Kidney (tissue), 14 donors: ENCODE data around the gene ARRDC3. TPM values are rescaled to one million over a fixed set of nuclear protein-coding genes. Genes with fewer than 3 reads are reported as not detected.

ENCODE experiments used
- DNase-seq, 5 donors: peaks; one replicate each; pipeline ENCODE4 v3.0.0-alpha.2; 2013 to 2020
- FAIRE-seq: peaks from 2 replicates; lab custom pipeline; 2012; peaks lifted over from hg19 to GRCh38; lab: Jason Lieb, UNC
- H3K27ac ChIP-seq, 2 donors: one replicate each; pipeline ENCODE4 v1.7.0; 2013; ENCODE audit warnings: low read depth in 2 of 2, low read length in 2 of 2, inconsistent platforms in 1 of 2
- H3K27me3 ChIP-seq: one replicate; pipeline ENCODE4 v1.7.1; 2013; ENCODE audit warnings: low read length, inconsistent platforms; ENCODE audit not compliant: control insufficient read depth, insufficient read depth
- H3K36me3 ChIP-seq, 3 donors: one replicate each; pipeline versions ENCODE4 v1.7.0 to v1.7.1; 2013; ENCODE audit warnings: low read length in 3 of 3, control low read depth in 1 of 3, inconsistent platforms in 1 of 3; ENCODE audit not compliant: insufficient read depth in 3 of 3, control insufficient read depth in 2 of 3
- H3K4me1 ChIP-seq, 3 donors: one replicate each; pipeline versions ENCODE4 v1.7.0 to v1.7.1; 2013; ENCODE audit warnings: low read length in 3 of 3, inconsistent platforms in 1 of 3, low read depth in 1 of 3; ENCODE audit not compliant: control insufficient read depth in 2 of 3, insufficient read depth in 2 of 3
- H3K4me3 ChIP-seq, 3 donors: one replicate each; pipeline versions ENCODE4 v1.7.0 to v1.8.1; 2013; ENCODE audit warnings: low read length in 3 of 3, control low read depth in 1 of 3, inconsistent platforms in 1 of 3
- H3K9ac ChIP-seq, 3 donors: one replicate each; pipeline versions ENCODE4 v1.7.0 to v1.7.1; 2013; ENCODE audit warnings: low read length in 3 of 3, control low read depth in 1 of 3, inconsistent platforms in 1 of 3
- H3K9me3 ChIP-seq, 3 donors: one replicate each; pipeline versions ENCODE4 v1.7.0 to v1.7.1; 2013; ENCODE audit warnings: low read length in 3 of 3, control low read depth in 1 of 3, inconsistent platforms in 1 of 3; ENCODE audit not compliant: control insufficient read depth in 2 of 3, insufficient read depth in 1 of 3
- CTCF ChIP-seq: IDR thresholded peaks from 3 replicates; pipeline ENCODE4 v1.5.1; 2012; ENCODE audit warnings: mild to moderate bottlenecking, moderate library complexity, borderline replicate concordance; ENCODE audit not compliant: insufficient read depth; ENCODE audit errors: extremely low read depth
- intact Hi-C: fragments of 100-400 bp; cut with DNase I; formaldehyde crosslinking; loops from one replicate; pipeline ENCODE4 v1.11.1; 2022
- polyA plus RNA-seq: library from polyadenylated mRNA; stranded (reverse); fragments of 350-450 nt; fragmentation: Illumina TruSeq; extraction: RNeasy Lipid Tissue Mini Kit (QIAGEN cat#74804); gene quantifications from one replicate; pipeline ENCODE4 v1.2.3, GENCODE V29; 2014; ENCODE audit warnings: low read depth, low replicate concordance; ENCODE audit not compliant: insufficient read depth
- total RNA-seq: library from RNA; stranded (reverse); fragmentation: NEBNext Ultra II Directional; extraction: Animal tissue kit (Norgen Biotek cat#: 25700); gene quantifications from one replicate; pipeline ENCODE4 v1.2.1, GENCODE V29; 2021
- donor health status: control.
- donor health status: control.
- donor health status: control.
- donor health status: control.
- donor health status: control.
- donor health status: DM: yes; HTN: yes; CAD: no.
- donor health status: Normal renal cell carcinoma (clear cell type).

Gene ARRDC3
- total and polyA plus RNA-seq, 2 donors from 2014 or later = 18.4 to 124 TPM

GRCh38 chr5:91381774-91382359, 1.2 kb downstream of the ARRDC3 start:
- Histone ChIP-seq H3K9ac (peak overlapping the region; percentile 94 to 99 (median 99)), H3K27ac (peak overlapping the region; percentile 100), H3K4me3 (peak overlapping the region; percentile 92 to 100 (median 93)), H3K36me3 (peaks cover 0 to 12% (median 0%) of the 10 kb centered on the region in 3 donors), H3K4me1 (peaks cover 0 to 7% (median 0%) of the 10 kb centered on the region in 3 donors), H3K9me3 (no peaks in the 10 kb centered on the region), H3K27me3 (no peaks in the 10 kb centered on the region)
- TF ChIP-seq CTCF = no peak
- intact Hi-C loops = loop anchor here (10.0 kb wide), 2 partner anchors 277 to 447 kb away; no protein-coding TSS in a partner anchor
- DNase-seq (peak; percentile 90 to 98 (median 95)), FAIRE-seq (no peak)

DNA sequence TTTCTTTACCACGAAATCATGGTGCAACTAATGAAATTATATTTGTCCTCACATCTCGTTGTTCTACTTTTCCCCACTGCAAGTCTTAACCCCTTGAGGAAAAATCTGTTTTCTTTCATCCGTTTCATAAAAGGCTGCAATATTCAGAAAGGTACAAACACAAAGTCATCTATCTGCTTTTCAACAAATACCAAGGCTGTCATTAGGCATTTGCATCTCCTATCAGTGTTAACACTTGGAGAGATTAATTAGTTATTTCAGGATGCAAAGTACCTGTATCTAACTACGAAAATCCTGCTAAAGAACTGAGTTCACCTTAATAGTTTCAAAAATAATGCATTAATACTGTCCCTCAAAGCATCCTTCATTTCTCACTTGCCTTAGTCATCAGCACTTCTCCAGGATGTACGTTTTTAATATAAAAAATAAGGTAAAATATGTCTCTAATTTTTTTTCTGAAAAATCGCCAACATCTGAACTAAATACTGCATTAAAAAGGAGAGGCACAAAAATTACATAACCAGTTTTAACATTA, 1.8 kb downstream of the ARRDC3 start:
- peak overlapping the region; percentile 100 for H3K27ac ChIP-seq
- peaks cover 0 to 8% (median 0%) of the 10 kb centered on the region in 3 donors for H3K4me1 ChIP-seq
- H3K9ac ChIP-seq = peak overlapping the region; percentile 94 to 99 (median 99)
- H3K4me3 ChIP-seq = peak overlapping the region; percentile 92 to 100 (median 93)
- no peaks in the 10 kb centered on the region for H3K27me3 ChIP-seq
- TF ChIP-seq CTCF = no peak
- no peaks in the 10 kb centered on the region for H3K9me3 ChIP-seq
- FAIRE-seq (peak; percentile 65), DNase-seq (no peak)
- H3K36me3 ChIP-seq = peaks cover 0 to 18% (median 2%) of the 10 kb centered on the region in 3 donors
- intact Hi-C loops = loop anchor here (10.0 kb wide), 2 partner anchors 277 to 447 kb away; no protein-coding TSS in a partner anchor

GRCh38 chr5:91380491-91381238, 2.5 kb downstream of the ARRDC3 start:
- intact Hi-C loops = loop anchor here (10.0 kb wide), 2 partner anchors 276 to 446 kb away; no protein-coding TSS in a partner anchor

More at GRCh38 chr5:91380491-91381238, 2.5 kb downstream of the ARRDC3 start:
- TF ChIP-seq CTCF = no peak
- no peaks in the 10 kb centered on the region for H3K27me3 ChIP-seq
- FAIRE-seq (no peak), DNase-seq (peak; percentile 99 to 100 (median 99))
- peaks cover 0 to 8% (median 0%) of the 10 kb centered on the region in 3 donors for H3K4me1 ChIP-seq
- peak overlapping the region; percentile 92 to 100 (median 98) for H3K4me3 ChIP-seq
- H3K9me3 ChIP-seq = no peaks in the 10 kb centered on the region
- peak overlapping the region; percentile 98 to 100 (median 99) for H3K9ac ChIP-seq
- H3K36me3 ChIP-seq = peaks cover 0 to 24% (median 2%) of the 10 kb centered on the region in 3 donors
- peak overlapping the region; percentile 100 for H3K27ac ChIP-seq
